Loucy (cell line): ENCODE data around the gene CD180.
A peak's percentile ranks its signal among the peaks of the same experiment; 100 is the strongest.

ENCODE experiments used
- H2AFZ ChIP-seq: fragments of 200-600 bp; sonication (generic); 2 replicates; pipeline ENCODE4 v1.6.0; 2016; ENCODE audit warnings: antibody characterized with exemption, mild to moderate bottlenecking, low read length, moderate library complexity
- H3F3A ChIP-seq: fragments of 200-600 bp; 2 replicates; pipeline ENCODE4 v1.6.0; 2016; ENCODE audit warnings: antibody characterized with exemption, low read depth, mild to moderate bottlenecking
- H3K27me3 ChIP-seq: fragments of 200-600 bp; sonication (generic); 2 replicates; pipeline ENCODE4 v1.6.1; 2014; ENCODE audit warnings: low read length, mild to moderate bottlenecking; ENCODE audit not compliant: insufficient read depth, poor library complexity, severe bottlenecking
- H3K36me3 ChIP-seq: fragments of 200-600 bp; sonication (generic); 2 replicates; pipeline ENCODE4 v1.6.1; 2016; ENCODE audit warnings: low read length; ENCODE audit not compliant: insufficient read depth
- H3K4me1 ChIP-seq: fragments of 200-600 bp; sonication (generic); 2 replicates; pipeline ENCODE4 v1.5.1; 2014; ENCODE audit warnings: low read length, mild to moderate bottlenecking; ENCODE audit not compliant: insufficient read depth, poor library complexity, severe bottlenecking
- H3K4me2 ChIP-seq: fragments of 200-600 bp; sonication (generic); 2 replicates; pipeline ENCODE4 v1.6.0; 2014; ENCODE audit warnings: antibody characterized with exemption, low read length, low read depth, mild to moderate bottlenecking; ENCODE audit not compliant: poor library complexity, severe bottlenecking
- H3K4me3 ChIP-seq: fragments of 200-600 bp; sonication (generic); 2 replicates; pipeline ENCODE4 v1.5.1; 2014; ENCODE audit warnings: low read length, mild to moderate bottlenecking, mixed read lengths; ENCODE audit not compliant: poor library complexity, severe bottlenecking
- H3K79me2 ChIP-seq: fragments of 200-600 bp; sonication (generic); 2 replicates; pipeline ENCODE4 v1.6.1; 2014; ENCODE audit warnings: low read length; ENCODE audit not compliant: insufficient read depth
- H3K9ac ChIP-seq: fragments of 200-600 bp; sonication (generic); 2 replicates; pipeline ENCODE4 v1.6.0; 2014; ENCODE audit warnings: mild to moderate bottlenecking, low read depth, low read length, moderate library complexity; ENCODE audit not compliant: poor library complexity, severe bottlenecking
- H3K9me2 ChIP-seq: fragments of 200-600 bp; sonication (generic); replicated peaks from 2 replicates; pipeline ENCODE4 v1.6.1; 2016; ENCODE audit warnings: low read depth, low read length, mixed read lengths
- H3K9me3 ChIP-seq: fragments of 200-600 bp; sonication (generic); 2 replicates; pipeline ENCODE4 v1.6.1; 2014; ENCODE audit warnings: mild to moderate bottlenecking, antibody characterized with exemption, low read length, low read depth; ENCODE audit not compliant: insufficient read depth
- H4K20me1 ChIP-seq: fragments of 200-600 bp; sonication (generic); 2 replicates; pipeline ENCODE4 v1.6.0; 2014; ENCODE audit warnings: antibody characterized with exemption, low read length, mild to moderate bottlenecking; ENCODE audit not compliant: insufficient read depth, poor library complexity, severe bottlenecking
- CTCF ChIP-seq: fragments of 200-600 bp; sonication (generic); conservative IDR thresholded peaks from 2 replicates; pipeline ENCODE4 v1.5.1; 2014; ENCODE audit warnings: mild to moderate bottlenecking, antibody characterized with exemption, low read length
- EZH2phosphoT487 ChIP-seq: fragments of 200-600 bp; IDR thresholded peaks from 2 replicates; pipeline ENCODE4 v1.6.1; 2018; ENCODE audit warnings: antibody characterized with exemption, mild to moderate bottlenecking, moderate library complexity, borderline replicate concordance

The CD180 gene

GRCh38 chr5:67241326-67241725 is 44.7 kb upstream of the CD180 start:
- Histone ChIP-seq H2AFZ (peak overlapping the region; percentile 50), H3K36me3 (no peaks in the 10 kb centered on the region), H3K4me3 (no peak overlapping the region), H3K9ac (no peak overlapping the region), H3K4me1 (peaks cover 19% of the 10 kb centered on the region), H4K20me1 (no peaks in the 10 kb centered on the region), H3K9me2 (no peaks in the 10 kb centered on the region), H3K4me2 (no peak overlapping the region), H3K27me3 (no peaks in the 10 kb centered on the region), H3K79me2 (no peaks in the 10 kb centered on the region), H3F3A (no peaks in the 10 kb centered on the region), H3K9me3 (no peaks in the 10 kb centered on the region)
- TF ChIP-seq EZH2phosphoT487 (no peak), CTCF (no peak)

GRCh38 chr5:67240846-67241245 is 44.2 kb upstream of the CD180 start:
- TF ChIP-seq EZH2phosphoT487 (no peak), CTCF (no peak)
- H3K4me3 ChIP-seq, result no peak overlapping the region
- no peak overlapping the region for H3K4me2 ChIP-seq
- peaks cover 15% of the 10 kb centered on the region for H3K4me1 ChIP-seq
- no peaks in the 10 kb centered on the region for H3K9me3 ChIP-seq
- no peaks in the 10 kb centered on the region for H3K9me2 ChIP-seq
- no peaks in the 10 kb centered on the region for H3K36me3 ChIP-seq
- no peaks in the 10 kb centered on the region for H4K20me1 ChIP-seq
- H3K79me2 ChIP-seq, result no peaks in the 10 kb centered on the region
- no peaks in the 10 kb centered on the region for H3F3A ChIP-seq
- no peaks in the 10 kb centered on the region for H3K27me3 ChIP-seq
- H2AFZ ChIP-seq, result 0 out of 2 replicates have a peak overlapping the region, but pooled peaks have one; percentile 14
- no peak overlapping the region for H3K9ac ChIP-seq

- Histone ChIP-seq H3K4me2 (no peak overlapping the region), H3K9me2 (no peaks in the 10 kb centered on the region), H4K20me1 (no peaks in the 10 kb centered on the region), H3K27me3 (no peaks in the 10 kb centered on the region), H3F3A (no peaks in the 10 kb centered on the region), H3K79me2 (no peaks in the 10 kb centered on the region), H3K36me3 (no peaks in the 10 kb centered on the region), H3K4me3 (no peak overlapping the region), H3K4me1 (peaks cover 12% of the 10 kb centered on the region), H2AFZ (no peak overlapping the region), H3K9ac (no peak overlapping the region), H3K9me3 (no peaks in the 10 kb centered on the region)
- no peak for TF ChIP-seq CTCF
- TF ChIP-seq EZH2phosphoT487, result no peak
Observed at GRCh38 chr5:67240065-67240464, 43.5 kb upstream of the CD180 start.
